ENCODE data around the gene SYNE3.

Gene SYNE3

DNA sequence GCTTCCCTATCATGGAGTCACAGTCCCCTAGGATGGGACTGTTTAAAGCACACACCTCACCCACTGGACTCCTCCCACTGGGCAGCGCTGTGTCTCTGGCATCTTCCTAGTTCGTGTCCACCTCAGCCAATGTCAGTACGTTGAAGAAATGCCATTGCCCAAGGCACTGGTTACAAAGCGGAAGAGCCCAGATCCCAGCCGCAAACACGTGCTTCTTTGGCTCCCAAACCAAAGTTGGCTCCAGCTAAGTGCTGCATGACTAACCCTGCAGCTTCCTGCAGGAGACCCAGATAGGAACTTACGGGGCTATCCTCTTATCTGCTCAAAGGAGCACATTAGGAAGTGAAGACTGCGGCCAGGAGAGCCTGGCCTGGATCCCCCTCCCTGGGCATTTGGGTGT is 9.3 kb downstream of the SYNE3 start:
- no peak overlapping the region for H3K4me3 ChIP-seq (ENCODE audit: low read depth, low read length)

DNA sequence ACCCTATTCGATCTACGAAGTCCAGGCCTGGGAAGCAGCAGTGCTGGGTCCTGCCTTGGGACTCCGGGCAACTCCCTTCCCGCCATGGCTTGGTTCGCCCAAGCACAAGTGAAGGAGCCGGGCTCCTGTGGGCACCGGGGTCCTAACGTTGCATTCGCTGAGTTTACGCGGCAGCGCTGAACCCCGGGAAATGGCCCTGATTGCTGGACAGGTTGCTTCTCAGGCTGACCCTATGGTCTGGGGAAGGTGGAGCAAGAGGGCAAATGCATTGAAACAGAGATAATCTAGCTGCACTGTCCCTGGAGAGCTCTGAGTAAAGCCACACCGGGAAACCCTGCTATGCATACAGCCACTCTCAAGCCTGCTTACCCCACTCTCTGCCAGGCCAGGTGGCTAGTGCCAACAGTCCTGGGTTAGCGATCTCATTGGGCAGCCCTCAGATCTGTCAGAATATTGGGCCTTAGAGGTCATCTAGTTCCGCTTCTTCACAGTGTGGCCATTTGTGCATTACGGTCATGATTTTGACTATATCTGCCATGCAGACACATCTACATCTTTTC is 11.3 kb downstream of the SYNE3 start:
- no peak overlapping the region for H3K4me3 ChIP-seq (ENCODE audit: low read depth, low read length)

DNA sequence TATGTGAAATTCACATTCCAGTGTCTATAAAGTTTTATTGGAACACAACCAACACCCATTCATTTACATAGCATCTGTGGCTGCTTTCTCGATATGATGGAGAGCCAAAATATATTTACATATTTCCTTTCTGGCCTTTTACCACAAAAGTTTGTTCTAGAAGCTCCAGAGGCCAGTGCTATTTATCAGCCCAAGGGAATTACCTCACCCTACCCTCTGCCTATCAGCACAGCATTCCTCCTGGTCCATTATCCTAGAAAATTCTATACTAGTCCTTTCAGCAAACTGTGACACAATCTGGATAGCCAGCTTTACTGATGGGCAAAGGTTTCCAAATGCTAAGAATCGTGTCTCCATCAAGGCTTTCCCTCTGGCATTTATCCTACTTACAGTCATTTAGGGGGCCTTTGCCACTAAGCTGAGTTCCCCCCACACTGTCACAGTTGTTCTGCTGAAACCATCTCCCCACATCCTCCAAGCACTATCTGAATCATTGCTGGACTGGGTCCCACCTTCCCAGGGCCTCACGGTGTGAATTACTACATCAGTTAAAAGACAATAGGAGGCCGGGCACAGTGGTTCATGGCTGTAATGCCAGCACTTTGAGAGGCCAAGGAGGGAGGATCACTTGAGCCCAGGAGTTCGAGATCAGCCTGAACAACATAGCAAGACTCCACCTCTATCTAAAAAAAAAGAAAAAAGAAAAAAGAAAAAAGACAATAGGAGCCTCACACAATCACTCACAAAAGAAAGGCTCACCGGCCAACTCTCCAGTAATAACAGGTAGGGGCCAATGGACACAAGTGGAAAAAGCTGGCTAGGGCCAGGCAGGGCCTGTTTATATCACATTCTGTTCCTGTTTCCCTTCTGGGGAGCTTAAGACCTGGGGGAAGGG is 12.1 kb downstream of the SYNE3 start:
- no peak overlapping the region for H3K4me3 ChIP-seq (ENCODE audit: low read depth, low read length)

DNA sequence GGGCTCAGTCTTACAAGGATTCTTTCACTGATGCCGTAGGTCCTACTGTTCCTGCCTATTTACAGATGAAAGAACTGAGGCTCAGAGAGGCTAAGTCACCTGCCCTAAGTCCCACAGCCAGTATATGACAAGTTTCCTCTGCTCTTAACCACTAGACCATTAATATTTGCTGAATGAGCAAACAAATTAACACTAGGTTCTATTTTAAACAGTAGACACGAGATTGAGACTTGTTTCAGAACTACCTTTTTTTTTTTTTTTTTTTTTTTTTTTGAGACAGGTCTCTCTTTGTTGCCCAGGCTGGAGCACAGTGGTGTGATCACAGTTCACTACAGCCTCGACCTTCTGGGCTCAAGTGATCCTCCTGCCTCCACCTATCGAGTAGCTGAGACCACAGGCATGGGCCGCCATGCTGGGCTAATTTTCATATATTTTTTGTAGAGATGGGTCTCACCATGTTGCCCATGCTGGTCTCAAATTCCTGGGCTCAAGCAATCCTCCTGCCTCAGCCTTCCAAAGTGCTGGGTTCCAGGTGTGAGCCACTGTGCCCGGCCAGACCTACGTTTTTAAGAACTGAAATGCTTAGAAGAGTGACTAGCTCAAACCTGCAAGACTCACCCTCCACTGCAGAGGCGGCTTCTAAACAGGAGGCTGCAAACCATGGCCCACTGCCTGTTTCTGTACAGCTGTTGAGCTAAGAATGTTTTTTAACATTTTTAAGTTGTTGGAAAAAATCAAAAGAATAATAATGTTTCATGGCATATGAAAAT is 12.9 kb downstream of the SYNE3 start:
- H3K4me3 ChIP-seq (ENCODE audit: low read depth, low read length) = no peak overlapping the region

DNA sequence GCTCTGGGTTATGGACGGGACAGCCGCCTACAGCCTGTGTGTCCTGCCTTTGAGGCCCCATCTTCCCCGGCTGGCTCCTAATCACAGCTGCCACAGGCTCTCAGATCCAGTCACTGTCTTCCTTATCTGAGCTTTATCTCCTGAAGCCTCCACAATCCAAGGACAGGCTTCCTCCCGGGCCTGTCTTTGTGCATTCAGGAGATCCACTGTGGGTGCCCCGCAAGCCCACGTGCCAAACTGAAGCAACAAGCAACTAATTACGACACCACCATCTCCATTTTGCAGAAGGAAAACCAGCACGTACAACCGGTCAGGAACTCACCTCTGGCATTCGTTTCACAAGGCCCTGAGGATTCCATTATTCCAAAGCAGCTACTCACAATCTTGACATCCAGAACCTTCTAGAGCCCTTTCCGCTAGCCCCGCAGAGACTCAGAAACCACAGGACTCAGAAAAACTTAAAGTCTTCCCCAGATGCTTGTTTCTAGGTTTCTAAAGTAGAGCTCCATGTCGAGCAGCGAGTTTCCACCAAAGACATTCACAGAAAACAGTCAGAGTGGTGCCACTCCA is 14.0 kb downstream of the SYNE3 start:
- no peak overlapping the region for H3K4me3 ChIP-seq (ENCODE audit: low read depth, low read length)

DNA sequence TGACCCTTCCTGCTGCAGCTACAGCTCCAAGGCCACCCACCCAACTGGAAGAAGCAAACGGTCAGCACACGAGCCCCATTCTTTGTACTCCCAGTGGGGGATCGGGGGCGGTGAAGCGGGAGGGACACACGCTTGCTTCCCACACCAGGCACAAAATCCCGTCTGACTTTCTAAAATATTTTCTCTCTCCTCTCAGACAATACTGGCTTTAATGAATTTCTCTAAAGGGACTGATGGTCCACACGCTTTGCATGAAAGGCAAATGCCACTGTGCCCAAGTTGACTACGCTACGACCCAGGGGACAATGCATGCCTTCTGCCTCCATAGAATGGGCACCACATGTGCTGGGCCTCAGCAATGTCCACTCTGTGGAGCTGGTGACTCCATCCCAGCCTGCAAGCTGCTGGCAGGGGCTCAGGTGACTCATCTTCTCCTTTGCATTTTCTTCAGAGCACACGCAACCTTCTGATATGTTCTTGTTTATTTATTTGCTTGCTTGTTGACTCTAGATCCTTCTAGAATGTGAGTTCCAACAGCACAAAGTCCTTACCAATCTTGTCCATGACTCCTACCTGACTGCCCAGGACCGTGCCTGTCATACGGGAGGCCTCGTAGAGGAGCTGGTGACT is 15.6 kb downstream of the SYNE3 start:
- H3K4me3 ChIP-seq (ENCODE audit: low read depth, low read length) = no peak overlapping the region

DNA sequence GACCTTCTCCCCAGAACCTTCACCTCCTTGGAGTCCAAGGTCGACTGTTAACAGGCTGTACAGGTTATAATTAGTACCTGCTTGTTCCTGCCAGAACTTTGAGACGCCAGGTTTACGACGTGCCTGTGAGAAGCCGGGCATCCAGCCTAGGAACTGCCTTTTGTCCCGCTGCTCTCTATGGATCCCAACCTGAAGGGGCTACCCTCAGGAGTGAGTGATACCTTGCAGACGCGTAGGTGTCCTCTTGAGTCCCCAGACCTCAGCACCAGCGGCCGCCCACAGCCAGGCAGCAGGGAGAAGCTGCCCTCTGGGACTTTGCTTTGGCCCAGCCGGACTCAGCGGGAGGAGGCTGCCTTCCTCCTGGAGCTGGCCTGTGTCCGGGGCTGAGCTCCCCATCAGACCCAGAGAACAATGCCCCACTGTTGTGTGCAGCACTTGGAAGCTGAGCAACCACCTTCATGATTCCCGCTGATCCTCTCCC is 16.2 kb downstream of the SYNE3 start:
- no peak overlapping the region for H3K4me3 ChIP-seq (ENCODE audit: low read depth, low read length)

DNA sequence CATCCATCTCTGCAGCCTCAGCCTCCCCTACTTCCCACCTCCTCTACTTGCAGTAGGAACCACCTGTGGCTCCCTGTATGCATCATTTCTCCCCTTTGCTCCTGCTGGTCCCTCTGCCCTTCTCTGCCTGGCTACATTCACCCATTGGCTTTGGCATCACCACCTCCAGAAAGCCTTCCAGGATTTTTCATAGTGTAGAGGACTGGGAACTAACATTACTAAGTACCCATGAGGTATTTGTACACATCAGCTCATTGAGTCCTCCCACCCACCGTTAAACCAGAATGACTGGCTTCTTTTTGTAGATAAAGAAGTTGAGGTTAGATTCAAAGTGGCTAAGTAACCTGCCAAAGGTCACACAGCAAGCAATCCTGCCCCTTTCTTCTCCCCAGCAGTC is 17.1 kb downstream of the SYNE3 start:
- no peak overlapping the region for H3K4me3 ChIP-seq (ENCODE audit: low read depth, low read length)

DNA sequence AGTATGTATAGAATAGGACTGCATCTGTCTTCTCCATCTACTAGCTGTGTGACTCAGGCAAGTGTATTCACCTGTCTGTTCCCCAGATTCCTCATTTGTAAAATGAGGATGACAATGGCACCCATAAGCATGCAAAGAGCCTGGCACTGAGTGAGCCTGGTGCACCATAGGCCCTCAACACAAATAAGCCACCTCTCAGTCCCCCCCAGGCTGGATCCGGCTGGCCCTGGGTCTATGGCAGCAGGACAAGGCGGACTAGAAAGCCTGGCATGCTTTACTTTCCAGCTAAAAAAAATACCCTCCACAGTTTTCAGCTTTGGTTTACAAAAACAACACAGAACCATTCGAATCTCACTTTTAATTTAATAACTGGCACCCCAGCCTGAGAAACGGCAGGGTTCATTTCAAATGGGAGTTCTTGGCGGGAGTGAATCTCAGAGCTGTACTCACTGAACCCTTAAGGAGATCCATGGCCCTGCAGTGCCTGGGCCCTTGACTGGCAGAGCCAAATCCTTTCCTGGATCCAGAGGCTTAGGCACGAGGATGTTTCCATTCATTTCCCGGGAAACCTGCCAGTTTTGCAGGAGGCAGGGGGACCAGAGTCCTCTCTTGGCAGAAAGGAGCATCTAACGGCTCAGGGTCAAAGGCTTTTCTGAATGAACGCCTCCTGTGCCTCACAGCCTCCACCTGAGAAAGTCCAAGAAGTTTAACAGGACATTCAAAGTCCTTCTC is 17.7 kb downstream of the SYNE3 start:
- H3K4me3 ChIP-seq (ENCODE audit: low read depth, low read length) = no peak overlapping the region

DNA sequence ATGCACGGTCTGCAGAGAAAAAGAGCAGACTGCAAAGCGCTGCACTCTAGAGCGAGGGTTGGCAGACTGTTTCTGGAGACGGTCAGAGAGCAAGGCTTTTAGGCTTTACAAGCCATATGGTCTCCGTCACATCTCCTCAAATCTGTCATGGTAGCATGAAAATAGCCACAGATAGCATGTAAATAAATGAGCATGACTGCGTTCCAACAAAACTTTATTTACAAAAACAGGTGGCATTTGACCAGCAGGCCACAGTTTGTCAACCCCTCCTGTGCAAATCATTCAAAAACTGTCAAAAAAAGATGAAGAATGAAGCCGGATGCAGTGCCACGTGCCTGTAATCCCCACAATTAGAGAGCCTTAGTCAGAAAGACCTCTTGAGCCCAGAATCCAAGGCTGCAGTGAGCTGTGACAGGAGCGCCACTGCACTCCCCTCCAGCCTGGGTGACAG is 18.9 kb downstream of the SYNE3 start:
- no peak overlapping the region for H3K4me3 ChIP-seq (ENCODE audit: low read depth, low read length)

DNA sequence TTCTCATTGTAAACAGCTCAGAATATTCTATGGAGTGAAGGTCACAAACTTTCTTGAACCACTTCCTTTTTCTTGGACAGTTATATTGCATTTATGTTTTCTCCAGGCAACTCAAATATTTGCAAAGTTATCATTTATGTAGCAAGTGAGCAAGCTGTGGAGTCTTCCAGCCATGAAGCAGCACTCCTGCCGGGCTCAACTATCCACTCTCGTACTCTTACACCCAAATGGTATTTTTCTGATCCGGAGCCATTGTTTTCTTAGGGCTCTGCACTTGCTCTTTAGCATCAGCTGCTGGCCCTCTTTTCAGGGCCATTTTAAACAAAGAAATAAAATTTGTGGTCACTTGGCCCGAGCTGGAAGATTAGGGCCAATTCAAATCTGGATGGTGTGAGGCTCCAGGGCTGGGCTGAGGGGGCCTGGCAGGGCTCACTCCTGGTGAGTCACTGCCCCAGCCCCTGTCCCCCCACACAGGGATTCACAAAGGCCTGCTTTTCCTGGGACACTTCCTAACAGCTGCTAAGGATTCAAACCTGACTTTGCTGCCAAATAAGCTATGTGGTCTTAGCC is 19.7 kb downstream of the SYNE3 start:
- no peak overlapping the region for H3K4me3 ChIP-seq (ENCODE audit: low read depth, low read length)

DNA sequence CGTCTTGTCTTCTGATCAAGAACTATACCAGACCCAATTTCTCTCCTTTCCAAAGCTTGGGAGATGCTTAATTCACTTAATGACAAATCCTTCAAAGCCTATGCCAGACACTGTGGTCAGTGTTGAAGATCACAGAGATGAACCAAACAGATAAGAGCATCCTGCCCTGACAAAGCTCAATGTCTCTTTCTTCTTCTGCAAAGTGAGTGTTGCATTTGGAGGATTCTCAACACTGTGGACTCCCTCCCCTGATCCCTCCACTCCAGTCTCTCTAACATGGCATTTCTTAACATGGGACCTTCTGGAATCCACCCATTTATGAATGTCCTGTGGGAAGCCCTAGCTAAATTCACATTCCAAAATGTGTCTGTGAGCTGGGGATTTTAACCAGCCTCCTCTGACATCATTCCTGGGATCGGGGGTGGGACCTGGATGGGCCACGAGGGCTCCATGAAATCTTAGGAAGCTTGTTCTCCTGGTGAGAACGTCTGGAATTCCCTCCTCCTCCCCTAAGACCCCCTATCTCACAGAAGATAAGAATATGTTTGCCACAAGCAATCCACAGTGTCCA is 20.3 kb downstream of the SYNE3 start:
- H3K4me3 ChIP-seq (ENCODE audit: low read depth, low read length) = no peak overlapping the region

DNA sequence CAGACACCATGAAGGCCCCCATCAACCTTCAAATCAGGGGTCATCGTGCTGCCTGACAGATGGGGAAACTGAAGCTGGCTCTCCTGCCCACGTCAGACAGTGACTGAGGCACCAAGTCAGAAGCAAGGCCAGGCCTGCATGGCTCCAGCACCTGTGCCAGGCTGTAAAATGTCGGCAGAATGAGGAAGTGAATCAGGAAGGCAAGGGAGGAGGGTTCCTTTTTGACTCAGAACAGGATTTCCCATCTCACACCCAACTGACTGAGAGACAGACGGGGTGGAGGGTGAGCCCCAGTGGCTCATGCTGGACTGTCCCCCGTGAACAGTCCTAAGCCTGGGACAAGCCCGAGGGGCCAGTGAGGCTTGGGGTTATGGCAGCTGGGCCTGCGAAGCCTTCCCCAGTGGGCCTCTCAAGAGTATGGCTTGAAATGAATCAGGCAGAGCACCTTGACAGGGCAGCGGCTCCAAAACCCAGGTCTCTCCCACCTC is 20.9 kb downstream of the SYNE3 start:
- H3K4me3 ChIP-seq (ENCODE audit: low read depth, low read length) = no peak overlapping the region

DNA sequence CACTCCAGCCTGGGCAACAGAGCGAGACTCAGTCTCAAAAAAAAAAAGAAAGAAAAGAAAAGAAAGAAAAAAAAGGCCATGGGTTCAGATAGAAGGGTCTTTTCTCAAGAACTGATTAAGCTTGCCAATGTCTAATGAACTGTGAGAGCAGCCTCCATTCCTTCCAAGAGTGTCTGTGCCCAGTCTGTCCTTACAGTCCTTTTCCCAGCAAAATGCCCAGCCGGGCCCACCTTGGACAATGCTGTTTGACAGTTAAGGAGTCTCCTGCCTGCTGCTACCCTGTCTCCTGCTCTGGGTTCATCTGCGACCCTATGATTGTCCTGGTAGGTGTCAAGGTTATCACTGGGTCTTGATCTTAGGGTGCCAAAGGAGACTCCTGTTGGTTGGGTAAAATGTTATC is 21.4 kb downstream of the SYNE3 start:
- H3K4me3 ChIP-seq (ENCODE audit: low read depth, low read length) = no peak overlapping the region

DNA sequence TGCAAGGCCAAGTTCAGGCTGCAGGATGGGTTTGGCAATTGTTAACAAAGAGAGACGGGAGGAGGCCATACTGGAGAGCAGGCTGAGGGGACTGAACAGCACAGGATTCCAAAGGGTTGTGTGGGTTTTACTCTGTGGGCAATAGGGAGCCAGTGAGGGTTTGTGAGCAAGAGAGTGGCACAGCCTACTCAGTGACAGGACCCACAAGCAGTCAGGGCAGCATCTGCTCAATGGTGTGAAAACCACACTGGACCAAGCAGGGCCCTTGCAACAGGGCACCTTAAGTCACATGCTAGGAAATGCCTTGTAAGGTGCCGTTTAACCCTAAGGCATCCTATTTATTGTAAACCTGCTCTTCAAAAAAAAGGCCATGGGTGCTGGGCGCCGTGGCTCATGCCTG is 22.0 kb downstream of the SYNE3 start:
- no peak overlapping the region for H3K4me3 ChIP-seq (ENCODE audit: low read depth, low read length)

DNA sequence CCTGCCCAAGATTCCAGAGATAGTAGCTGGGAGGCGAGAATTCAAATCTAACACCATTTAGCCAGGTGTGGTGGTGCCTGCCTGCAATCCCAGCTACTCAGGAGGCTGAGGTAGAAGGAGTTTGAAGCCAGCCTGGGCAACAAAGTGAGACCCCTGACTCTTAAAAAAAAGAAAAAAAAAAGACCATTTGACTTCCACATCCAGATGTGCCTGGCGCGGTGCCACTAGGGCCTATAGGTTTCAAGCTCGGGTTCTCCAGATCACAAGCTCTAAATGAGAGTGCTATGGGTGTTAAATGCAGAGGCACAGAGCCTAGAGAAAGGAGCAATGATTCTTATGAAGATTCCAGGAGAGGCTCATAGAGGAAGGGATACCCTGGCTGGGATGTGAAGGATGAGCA is 22.5 kb downstream of the SYNE3 start:
- no peak overlapping the region for H3K4me3 ChIP-seq (ENCODE audit: low read depth, low read length)

DNA sequence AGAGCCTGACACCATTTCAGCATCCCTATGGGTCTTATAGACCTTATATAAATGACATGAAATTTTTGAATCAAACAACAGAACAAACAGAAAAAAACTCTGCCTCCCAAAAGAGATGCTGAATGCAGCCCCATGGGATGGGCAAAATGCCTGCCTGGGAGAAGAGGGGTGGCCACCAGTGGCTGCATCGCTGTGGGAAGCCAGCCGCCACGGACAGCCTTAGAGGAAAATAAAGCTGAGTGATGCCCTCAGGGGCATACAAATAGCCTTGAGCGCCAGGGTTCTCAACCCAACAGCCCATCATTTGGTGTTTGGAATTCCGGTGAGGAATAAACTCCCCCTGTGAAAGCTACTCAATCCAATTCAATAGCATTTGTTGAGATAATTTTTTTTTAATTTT is 22.9 kb downstream of the SYNE3 start:
- no peak overlapping the region for H3K4me3 ChIP-seq (ENCODE audit: low read depth, low read length)

DNA sequence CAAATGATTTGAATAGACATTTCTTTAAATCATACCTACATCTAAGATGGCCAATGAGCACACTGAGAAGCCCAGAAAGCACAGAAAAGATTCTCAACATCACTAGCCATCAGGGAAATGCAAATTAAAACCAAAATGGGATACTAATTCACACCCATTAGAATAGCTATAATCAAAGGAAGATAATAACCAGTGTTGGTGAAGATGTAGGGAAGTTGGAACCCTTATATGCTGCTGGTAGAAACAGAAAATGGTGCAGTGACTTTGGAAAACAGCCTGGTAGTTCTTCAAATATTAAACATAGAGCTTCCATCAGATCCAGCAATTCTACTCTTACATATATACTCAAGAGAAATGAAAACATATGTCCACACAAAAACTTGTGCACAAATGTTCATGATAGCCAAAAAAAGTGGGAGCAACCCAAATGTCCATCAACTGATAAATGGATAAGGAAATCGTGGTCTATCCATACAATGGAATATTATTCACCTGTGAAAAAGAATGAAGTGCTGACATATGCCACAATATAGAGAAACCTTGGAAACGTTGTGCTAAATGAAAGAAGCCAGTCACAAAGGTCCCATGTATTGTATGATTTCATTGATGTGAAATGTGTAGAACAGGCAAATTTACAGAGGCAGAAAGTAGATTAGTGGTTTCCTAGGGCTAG is 24.4 kb downstream of the SYNE3 start:
- no peak overlapping the region for H3K4me3 ChIP-seq (ENCODE audit: low read depth, low read length)
